M059J (cell line): ENCODE results near the gene CPLANE2. TPM values are rescaled to one million over a fixed set of nuclear protein-coding genes. Genes with fewer than 3 reads are reported as not detected.
"Not testable (repeated sequence)": the region's sequence is repeated elsewhere in the genome, so short reads cannot be mapped to it uniquely, and the experiment has no call there.

Experiments used
- DNase-seq: peaks from one replicate; pipeline ENCODE4 v3.0.0-alpha.2; 2012; ENCODE audit warnings: low read depth
- total RNA-seq: library from RNA; depleted of rRNA; stranded (reverse); fragments of >200 nt; shearing (Covaris generic); gene quantifications from 2 replicates; pipeline ENCODE4 v1.2.3, GENCODE V29; 2014

Gene CPLANE2
- total RNA-seq, 1 experiment from 2014 or later: 6.5 TPM

GRCh38 chr1:16208270-16208987, 28.6 kb downstream of the CPLANE2 start:
- DNase-seq: peak; percentile 35

GRCh38 chr1:16207318-16208269, 29.4 kb downstream of the CPLANE2 start:
- DNase-seq: no peak

- DNase-seq: peak; percentile 94
Observed at GRCh38 chr1:16206547-16207317, 30.3 kb downstream of the CPLANE2 start.

GRCh38 chr1:16205891-16206546, 31.0 kb downstream of the CPLANE2 start:
- DNase-seq: no peak

GRCh38 chr1:16205334-16205671, 31.7 kb downstream of the CPLANE2 start:
- no peak for DNase-seq

GRCh38 chr1:16204634-16205333, 32.2 kb downstream of the CPLANE2 start:
- DNase-seq: no peak

- DNase-seq: no peak
Observed at GRCh38 chr1:16204216-16204615, 32.8 kb downstream of the CPLANE2 start.

- DNase-seq: no peak
Observed at GRCh38 chr1:16203550-16203949, 33.4 kb downstream of the CPLANE2 start.

GRCh38 chr1:16202281-16203210, 34.4 kb downstream of the CPLANE2 start:
- no peak for DNase-seq

- no peak for DNase-seq
Observed at GRCh38 chr1:16199700-16200099, 37.3 kb downstream of the CPLANE2 start.

GRCh38 chr1:16199157-16199501, 37.9 kb downstream of the CPLANE2 start:
- DNase-seq: no peak

- DNase-seq: no peak
Observed at GRCh38 chr1:16198444-16199156, 38.4 kb downstream of the CPLANE2 start.

- no peak for DNase-seq
Observed at GRCh38 chr1:16196874-16197273, 40.1 kb downstream of the CPLANE2 start.

- DNase-seq: not testable (repeated sequence)
Observed at GRCh38 chr1:16196139-16196538, 40.8 kb downstream of the CPLANE2 start.

GRCh38 chr1:16195518-16195905, 41.5 kb downstream of the CPLANE2 start:
- DNase-seq: no peak

- DNase-seq: no peak
Observed at GRCh38 chr1:16191916-16192546, 45.0 kb downstream of the CPLANE2 start.

GRCh38 chr1:16191309-16191708, 45.7 kb downstream of the CPLANE2 start:
- DNase-seq: no peak

- DNase-seq: peak; percentile 87
Observed at GRCh38 chr1:16189921-16190621, 46.9 kb downstream of the CPLANE2 start.
